GM21576 (cell line): ENCODE data around the gene ZBTB42.

Experiments
- ATAC-seq: cut with Tn5 transposase; IDR thresholded peaks from one replicate; pipeline ENCODE4 v1.9.1; 2021; ENCODE audit warnings: mild to moderate bottlenecking, moderate library complexity; ENCODE audit not compliant: unreplicated experiment

The ZBTB42 gene

DNA sequence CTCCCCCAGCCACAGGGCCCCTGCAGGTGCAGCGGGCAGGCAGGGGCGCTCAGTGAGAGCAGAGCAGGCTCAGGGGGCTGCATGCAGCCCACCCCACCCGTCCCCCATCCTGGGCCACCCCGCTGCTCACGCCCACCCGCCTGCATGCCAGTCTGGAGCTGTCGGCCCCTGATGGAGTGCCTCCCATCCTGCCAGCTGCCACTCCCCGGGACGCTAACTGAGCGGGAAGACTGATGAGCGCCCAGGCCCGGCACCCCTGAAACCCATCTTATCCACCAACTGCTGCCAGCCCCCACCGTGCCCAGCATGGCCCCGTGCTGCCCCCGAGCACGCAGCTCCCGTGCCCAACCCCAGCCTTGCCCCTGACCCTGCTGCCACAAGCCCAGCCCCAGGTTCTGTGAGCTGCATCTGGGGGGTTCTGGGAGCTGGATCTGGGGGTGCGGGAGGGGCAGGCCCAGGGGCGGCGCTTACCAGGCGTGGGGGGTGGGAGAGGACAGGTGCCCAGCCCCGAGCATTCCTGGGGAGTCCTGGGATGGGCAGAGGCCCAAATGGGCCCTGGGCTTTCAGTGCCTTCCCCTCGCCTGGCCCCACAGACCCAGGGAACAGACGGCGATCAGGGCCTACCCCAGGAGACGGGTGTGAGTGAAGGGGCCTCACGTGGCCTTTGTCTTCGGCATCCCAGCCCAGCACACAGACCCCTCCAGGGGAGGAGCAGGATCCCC is 18.7 kb upstream of the ZBTB42 start:
- no peak for ATAC-seq

DNA sequence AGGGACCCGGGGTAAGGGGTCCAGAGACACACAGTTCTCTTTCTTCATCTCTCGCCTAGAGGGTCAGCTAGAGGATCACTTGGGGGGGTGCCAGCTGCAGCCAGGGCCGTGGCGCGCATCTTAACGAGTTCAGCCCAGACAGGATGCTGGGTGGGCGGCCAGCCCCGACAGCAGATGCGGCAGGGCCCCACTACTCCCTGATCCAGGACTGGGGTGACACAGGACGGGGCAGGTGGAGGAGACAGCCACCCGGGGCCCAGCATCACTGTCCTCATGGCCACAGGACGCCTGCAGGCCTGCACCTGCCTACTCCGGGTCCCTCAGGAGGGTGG is 18.1 kb upstream of the ZBTB42 start:
- ATAC-seq = no peak

DNA sequence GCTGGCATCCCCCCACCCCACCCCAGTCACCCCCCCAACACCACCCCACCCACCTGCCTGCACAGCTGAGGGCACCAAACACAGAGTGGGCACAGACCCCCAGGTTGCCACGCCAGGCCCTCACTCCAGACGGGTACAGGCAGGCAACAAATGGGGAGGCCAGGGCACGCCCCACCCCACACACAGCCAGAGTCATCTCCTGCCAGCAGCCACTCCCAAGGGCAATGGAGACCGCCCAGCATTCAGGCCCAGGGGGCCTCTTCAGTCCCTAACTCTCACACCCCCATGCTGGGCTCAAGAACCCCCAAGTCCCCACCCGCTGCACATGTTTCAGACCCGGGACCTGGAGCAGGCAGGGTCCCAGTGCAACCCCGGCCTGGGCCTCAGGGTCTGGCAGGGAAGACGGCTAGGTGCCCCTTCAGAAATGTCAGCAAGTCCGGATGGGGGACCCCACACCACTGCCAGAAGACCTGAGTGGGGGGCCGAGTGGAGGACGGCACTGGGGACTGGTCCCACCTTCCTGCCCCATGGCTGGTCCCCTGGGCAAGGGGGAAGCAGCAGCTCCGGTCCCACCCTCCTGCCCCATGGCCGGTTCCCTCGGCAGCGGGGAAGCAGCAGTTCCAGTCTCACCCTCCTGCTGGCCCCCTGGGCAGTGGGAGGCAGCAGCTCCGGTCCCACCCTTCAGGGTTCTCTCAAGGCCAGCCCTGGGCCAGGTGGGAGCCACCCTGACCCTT is 17.2 kb upstream of the ZBTB42 start:
- ATAC-seq = no peak

DNA sequence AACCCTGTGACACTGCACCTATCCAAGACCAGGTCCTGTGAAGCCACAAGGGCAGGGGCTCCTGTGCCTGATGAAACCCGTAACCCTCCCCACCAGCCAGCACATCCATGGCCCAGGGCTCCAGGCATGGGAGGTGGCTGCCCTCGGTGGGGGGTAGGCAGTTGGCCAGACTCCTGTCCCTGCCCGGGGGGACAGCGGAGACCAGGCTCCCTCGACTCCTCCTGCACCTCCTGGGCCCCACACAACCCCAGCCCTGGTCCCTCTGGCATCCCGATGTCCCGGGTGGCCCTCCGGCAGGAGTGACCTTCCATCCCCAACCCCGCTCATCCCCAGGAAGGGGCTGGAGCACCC is 16.7 kb upstream of the ZBTB42 start:
- no peak for ATAC-seq

DNA sequence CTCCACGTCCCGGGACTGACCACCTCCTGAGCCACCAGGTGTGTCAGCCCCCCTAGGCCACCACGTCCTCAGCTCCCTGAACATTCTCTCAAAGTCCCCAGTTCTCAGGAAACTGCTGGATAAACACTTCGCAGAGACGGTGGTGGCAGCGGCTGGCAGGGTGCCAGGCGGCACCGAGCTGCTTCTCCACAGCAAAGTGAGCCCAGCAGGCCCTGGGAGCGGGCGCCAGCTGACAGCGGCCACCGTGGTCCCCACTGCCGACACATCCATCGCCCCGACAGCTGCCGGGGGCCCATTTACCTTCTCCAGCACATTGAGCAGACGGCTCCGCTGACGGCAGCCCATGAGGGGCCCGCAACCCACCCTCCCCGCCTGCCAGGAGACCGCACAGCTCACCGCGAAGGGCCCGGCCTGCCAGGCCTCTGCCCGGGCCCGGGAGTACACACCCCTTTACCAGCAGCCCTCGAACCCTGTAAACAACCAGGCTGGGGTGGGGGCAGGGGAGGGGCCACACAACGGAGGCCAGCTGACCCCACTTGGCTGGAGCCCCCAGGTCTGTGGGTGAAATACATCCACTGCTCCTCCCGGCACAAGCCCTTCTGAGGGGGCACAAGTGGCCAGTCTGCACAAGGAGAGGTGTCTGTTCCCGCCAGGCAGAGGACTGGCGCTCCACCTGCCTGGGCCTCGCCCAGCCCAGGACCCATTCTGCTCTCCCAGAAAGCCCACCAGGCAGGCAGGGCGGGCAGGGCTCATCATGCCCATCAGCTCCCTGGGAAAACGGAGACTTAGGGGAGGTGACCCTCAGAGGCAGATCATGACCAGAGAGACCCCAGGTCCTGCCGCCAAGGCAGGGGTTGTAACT is 15.8 kb upstream of the ZBTB42 start:
- no peak for ATAC-seq

DNA sequence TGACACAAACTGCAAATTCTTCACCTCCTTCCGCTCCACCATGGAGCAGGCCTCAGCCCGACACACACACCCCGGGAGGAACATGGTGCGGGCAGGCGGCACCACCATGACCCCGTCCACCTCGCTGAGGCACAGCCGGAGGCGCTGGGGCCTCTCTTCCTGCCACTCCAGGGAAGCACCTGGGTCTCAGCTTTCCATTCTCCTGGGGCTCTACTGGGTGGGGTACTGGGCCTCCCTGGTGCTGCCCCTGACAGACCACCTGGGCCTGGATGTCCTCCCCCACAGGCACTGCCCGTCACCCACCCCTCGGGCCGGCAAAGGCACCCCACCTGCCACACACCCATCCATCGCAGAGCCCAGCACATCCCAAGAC is 15.2 kb upstream of the ZBTB42 start:
- no peak for ATAC-seq

DNA sequence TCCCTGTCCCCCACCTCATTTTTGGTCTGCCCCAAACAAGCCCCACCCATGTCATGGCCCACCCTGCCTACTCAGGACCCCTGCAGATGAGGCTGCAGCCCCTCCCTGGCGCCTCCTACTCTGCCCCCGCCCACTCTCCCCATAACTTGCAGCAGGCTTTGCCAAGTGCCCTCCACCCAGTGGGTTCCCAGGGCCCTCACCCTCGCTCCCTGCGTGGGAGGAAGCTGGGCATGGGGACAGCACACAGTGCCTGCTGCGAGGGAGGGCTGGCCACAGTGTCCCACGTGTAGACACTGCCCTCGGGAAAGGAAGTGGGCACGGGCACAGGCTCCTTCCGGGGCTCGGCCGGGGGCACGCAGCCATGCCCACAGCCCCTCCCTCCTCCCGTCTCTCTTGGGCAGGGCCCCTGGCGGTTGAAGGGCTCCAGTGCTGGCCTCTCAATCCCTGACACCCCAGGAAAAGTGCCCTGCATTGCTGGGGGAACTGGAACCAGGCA is 14.8 kb upstream of the ZBTB42 start:
- ATAC-seq = no peak

DNA sequence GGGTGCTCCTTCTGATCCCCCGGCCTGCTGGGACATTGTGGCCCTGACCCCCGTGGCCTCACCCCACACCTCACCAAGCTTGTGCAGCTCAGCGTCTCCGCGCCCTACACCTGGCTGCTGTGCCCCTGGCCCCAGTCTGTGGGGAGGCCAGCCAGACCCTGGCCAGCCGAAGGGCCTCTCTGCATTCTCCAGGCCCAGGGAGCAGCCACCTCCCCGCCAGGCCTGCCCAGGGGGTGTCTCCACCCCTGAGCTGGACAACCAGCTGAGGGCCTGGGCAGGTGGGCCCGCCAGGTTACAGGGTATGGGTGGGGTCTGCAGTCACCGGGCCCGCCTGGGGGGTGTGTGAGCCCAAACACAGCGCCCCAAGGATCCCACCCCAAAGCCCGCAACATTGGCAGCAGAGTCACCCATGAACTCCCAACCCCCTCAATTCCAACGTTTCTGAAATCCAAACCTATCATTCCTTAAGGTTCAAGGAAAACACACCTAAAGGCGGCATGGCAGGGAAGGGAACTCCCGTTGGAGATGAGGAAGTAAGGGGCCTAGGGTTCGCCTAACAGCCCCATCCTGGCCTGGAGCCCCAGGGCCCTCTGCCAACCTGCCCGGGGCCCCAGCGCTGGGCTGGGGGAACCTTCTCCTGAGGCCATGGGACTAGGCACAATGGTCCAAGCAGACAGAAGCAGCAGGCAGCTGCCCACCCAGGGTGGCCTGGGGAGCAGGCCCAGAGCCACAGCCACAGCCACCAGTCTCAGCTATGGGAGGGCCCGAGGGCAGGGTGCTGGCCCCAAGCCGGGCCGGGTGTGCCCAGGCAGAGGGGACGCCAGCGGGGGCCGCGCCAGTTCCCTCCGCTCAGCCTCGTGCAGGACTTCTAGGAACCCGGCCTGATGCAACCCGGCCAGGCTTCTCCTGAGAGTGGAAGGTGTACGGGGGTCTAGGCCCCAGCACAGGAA is 13.9 kb upstream of the ZBTB42 start:
- ATAC-seq = no peak

DNA sequence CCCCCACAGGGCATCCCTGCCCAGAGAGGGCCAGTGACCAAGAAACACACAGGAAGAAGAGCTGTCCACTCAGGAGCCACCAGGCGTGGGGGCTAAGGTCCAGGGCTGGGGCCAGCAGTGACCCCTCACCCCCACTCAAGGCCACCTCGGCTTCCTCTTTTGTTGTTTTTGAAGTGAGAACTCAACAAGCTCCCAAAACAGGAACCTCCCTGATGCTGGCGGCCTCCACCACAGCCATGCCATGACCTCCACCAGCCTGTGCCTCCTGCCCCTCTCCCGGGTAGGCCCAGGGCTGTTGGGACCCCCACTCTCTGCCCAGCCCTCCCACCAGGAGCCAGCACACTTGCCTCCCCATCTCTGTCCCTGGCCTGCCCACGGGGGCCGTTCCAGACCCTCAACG is 13.2 kb upstream of the ZBTB42 start:
- ATAC-seq = no peak

DNA sequence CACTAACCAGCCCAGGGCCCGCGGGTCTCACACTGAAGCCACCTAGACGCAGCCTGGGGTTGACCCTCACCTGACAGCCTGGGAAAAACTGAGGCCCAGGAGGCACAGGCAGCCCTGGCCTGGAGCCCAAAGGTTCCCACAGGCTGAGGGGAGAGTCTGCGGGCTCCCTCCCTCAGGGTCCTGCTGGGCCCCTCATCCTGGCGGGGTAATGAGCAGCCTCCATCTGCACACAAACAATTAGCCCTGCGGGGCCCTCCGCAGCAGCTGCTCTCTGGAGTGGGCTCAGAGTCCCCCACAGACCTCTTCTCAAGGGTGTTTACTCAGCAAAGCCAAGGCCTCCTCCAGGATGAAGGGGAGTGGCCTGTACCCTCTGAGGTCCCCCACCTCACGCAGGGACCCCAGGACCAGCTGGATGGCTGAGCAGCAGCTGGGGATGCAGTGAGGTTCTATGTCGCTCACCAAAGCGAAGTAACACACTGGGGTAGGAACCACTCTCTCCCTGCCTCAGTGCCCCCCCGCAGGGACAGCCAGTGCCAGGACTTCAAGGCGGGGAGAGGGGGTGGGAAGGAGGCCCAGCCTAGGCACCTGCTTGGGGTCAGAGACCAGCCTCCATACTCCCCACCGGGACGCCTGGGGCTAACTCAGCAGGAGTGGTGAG is 12.6 kb upstream of the ZBTB42 start:
- ATAC-seq = no peak

DNA sequence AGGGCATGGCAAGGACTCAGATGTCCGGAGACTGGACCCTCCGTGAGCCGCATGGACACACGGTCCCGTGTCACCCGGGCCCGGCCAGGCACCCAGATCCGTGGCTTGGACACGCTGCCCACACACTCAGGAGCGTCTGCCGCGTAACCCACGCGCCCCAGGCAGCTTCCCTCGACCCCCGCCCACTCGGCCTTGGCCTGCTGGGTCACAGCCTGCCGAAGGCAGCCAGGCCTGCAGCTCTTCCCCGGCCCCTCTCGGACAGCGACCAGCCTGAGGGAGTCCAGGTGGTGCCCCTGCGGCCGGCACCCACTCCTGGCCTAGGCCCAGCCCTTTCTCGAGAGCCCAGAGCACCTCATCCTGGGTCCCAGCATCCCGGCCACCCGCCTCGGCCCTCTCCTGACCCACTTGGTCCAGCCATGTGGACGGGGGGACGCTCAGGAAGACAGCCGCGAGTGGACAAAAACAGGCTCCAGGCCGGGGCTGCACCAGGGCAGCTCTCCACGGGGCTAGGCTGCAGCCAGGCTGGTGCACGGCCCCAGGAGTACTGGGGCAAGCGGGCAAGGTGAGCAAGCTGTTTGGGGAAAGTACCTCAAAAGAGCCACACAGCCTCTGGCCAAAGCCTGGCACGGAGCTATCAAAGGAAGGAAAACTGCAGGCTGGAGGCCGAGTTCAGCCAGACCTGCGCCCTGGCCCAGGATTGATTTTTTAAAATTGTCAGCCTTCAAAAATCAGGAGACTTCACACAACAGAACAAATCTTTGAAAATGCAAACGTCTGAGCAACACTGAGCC is 11.8 kb upstream of the ZBTB42 start:
- ATAC-seq = no peak

DNA sequence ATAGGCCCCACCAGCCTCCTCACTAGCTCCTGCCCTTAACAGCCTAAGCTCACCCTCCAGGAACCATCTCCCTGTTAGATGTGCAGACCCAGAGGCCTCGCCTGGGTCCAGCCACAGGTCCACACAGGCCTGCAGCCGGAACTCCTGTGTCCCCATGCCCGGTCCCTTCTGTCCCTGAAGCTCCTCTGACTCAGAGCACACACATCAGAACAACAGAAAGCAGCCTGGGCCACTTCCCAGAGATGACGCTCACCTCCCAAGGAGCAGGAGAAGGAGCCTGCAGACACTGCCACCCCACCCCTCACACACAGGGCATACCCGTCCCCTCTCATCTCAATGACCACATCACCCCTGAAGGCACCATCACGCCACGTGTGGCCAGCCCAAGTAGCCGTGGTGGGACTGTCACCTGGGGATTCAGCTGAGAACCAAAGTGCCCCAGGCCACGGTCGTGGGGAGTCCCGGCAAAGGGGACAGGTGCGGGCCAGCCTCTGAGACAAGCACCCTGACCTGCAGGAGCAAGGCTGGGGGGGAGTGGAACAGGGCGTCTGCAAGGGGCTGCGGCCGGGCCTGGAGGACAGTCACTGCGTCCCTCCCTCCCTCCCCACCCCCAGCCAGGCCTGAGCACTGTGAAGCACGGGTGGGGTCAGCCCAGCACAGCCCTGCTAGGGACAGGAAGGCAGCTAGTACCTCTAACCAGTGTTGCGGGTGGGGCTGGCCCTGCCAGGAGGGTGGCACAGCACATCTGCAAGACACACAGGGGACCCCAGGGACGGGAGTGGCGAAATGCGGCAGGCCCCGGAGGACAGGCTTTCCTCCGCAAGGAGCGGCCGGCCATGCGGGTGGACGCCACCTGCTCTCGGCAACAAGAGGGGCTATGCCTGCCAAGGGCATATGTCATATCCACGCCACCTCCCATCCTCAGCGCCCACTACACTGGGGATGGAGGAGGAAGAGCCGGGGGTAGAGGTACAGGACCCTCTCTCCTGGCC is 10.9 kb upstream of the ZBTB42 start:
- ATAC-seq = no peak

DNA sequence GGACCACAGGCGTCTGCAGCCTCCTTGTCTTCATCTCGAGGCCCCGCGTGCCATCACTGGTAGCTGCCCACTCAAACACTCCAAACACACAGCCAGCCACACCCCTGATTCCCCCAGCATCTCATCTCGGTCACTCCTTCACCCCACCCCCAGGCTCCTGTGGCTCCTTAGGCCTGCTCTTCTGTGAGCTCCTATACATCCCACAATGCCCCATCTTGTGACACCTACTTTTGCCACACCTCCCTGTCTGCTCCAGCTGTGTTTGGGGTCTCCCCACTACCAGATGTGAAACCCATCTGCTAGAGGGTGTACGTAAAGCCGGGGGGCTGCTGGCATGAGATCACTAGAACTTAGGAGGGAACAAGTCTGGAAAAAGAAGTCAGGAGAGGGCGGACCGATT is 9.5 kb upstream of the ZBTB42 start:
- no peak for ATAC-seq

DNA sequence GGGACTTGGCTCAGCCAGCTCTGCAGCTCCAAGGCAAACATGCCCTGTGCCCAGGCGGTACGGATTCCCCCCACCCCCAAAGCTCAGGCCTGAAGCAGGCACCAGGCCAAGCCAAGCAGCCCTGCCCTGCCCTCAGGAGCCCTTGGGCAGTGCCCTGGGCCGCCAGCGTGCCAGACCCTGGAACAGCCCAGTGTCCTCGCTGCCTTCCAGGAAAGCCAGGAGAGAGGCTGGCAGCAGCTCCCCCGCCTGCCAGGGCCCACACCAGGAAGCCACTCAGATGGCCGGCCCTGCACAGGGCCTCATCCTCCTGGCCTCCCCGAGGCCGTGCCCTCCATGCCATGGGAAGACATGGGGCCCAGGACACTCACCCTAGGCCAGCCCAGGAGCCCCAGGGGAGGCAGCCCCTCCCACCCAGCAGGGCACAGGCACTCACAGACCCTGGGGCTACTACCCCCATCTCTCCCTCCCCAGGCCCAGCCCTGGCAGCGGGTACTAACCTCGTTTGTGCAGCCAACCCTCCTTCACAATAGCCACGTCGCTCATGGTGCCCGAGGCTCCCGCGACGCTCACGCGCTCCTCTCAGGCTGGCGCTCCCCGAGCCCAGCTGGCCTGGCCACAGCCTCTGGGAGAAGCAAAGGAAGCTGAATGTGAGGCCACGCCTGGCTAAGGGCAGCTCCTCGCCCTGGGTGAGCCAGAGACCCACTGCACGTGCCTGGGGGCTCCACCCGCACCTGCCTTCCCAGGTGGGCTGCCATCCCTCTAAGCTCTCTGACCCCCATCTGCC is 8.6 kb upstream of the ZBTB42 start:
- ATAC-seq = no peak

DNA sequence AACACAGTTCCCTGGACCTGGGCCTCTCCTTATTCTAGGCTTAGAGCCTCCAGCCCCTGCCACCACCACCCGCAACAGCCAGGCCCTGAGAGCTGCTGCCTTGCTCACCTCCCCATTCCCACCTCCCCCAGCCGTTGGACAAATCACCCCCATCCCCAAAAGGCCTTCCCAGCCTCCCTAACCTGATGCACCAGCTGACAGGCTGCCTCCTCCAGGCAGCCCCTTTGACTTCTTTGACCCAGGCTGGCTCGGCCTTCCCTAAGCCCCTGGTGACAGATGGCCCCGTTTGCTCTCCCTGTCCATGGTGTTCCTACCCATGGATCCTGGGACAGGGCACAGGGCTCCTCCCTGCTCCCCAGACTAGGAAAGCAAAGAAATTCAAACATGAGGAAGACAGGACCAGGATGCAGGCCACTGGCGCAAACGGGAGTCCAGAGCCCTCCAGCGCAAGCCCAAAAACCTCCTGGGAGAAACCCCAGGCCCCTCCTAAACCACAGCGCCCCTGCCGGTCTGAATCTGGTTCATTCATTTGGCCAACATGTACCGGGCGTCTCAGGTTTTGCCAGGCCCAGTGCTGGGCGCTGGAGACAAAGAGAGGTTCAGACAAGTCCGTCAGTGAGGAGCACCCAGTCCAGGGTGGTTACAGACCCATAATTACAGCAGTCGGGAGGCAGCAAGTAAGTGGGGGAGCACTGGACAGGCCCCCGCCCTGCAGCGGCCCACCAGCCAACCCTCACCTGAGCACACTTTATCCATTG is 7.8 kb upstream of the ZBTB42 start:
- ATAC-seq = no peak

DNA sequence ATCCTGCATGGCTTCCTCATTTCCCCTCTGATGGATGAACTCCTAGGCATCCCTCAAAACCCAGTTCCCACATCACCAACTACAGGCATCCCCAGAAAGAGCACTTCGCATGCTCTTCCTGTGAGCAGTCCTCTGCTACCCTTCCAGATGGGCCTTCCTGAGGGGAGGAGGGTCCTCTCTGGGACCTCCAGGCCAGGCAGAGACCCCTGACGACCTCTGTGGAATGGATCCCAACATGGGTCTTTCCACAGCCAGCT is 7.3 kb upstream of the ZBTB42 start:
- no peak for ATAC-seq

DNA sequence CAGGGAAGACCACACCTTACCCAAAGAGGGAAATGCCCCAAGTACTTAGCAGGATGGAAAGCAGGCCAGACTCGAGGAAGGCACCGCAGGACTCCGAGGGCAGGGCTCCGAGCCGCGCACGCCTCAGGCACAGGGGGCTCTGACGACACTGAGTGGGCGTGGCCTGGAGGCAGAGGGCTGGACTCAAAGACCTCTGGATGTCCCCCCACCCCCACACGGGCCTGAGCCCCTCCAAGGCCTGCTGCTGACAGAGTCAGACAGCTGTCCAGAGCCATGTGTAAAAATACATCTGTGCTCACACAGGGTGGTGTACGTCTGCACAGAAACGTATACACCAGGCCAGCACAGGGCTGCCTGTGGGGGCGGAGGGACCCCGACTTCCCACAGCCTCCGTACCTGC is 6.8 kb upstream of the ZBTB42 start:
- ATAC-seq = no peak
